NT2/D1 (cell line): ENCODE measurements around the gene RHEB.
A peak's percentile ranks its signal among the peaks of the same experiment; 100 is the strongest.

Experiments
- DNase-seq: peaks from one replicate; pipeline ENCODE4 v3.0.0-alpha.2; 2011; ENCODE audit warnings: low read depth, low spot score
- H3K27me3 ChIP-seq: 2 replicates; pipeline ENCODE4 v1.6.0; 2011; ENCODE audit warnings: mild to moderate bottlenecking; ENCODE audit not compliant: insufficient read length, insufficient read depth
- H3K36me3 ChIP-seq: 2 replicates; pipeline ENCODE4 v1.6.1; 2011; ENCODE audit warnings: mild to moderate bottlenecking, low read length, mixed read lengths; ENCODE audit not compliant: insufficient read depth, insufficient read length
- H3K4me1 ChIP-seq: 2 replicates; pipeline ENCODE4 v1.5.1; 2011; ENCODE audit not compliant: insufficient read depth, insufficient read length
- H3K4me3 ChIP-seq: 2 replicates; pipeline ENCODE4 v1.5.1; 2011; ENCODE audit warnings: low read depth; ENCODE audit not compliant: insufficient read length
- H3K9ac ChIP-seq: 2 replicates; pipeline ENCODE4 v1.6.0; 2011; ENCODE audit warnings: low read depth; ENCODE audit not compliant: insufficient read length
- H3K9me3 ChIP-seq: 2 replicates; pipeline ENCODE4 v1.5.1; 2011; ENCODE audit warnings: mild to moderate bottlenecking, low read length; ENCODE audit not compliant: insufficient read depth
- SUZ12 ChIP-seq: IDR thresholded peaks from 2 replicates; pipeline ENCODE4 v1.6.1; 2011; ENCODE audit not compliant: insufficient read length, insufficient read depth; ENCODE audit errors: extremely low read depth
- YY1 ChIP-seq: IDR thresholded peaks from 2 replicates; pipeline ENCODE4 v1.6.1; 2011; ENCODE audit not compliant: insufficient read length, insufficient read depth
- ZNF274 ChIP-seq: IDR thresholded peaks from 2 replicates; pipeline ENCODE4 v1.6.1; 2011; ENCODE audit warnings: mild to moderate bottlenecking, low read depth, low read length

RHEB gene

DNA sequence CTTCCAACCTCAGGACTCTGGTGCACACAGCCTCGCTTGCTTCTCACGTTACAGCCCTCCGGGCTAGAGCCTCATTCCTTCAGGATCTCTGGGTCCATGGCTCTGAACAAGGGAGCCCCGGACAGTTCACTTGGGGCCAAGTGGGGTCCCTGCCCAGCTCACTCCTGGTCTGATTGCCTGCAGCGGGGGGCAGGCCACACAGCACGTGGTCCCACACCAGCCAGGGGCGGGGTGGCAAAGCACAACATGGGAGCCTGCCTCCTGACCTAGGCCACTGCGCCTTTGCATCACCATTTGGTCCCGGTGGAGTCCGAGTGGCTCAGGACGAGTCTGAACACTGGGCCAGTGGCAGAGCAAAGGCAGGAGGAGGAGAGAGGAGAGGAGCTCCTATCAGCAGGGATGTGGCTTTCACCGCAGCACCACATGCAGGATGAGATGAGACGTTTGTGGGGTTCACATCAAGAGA is 66.3 kb downstream of the RHEB start:
- H3K4me1 ChIP-seq, result peaks cover 11% of the 10 kb centered on the region
- H3K4me3 ChIP-seq, result no peak overlapping the region
- TF ChIP-seq SUZ12, result no peak
- no peak for TF ChIP-seq ZNF274
- no peak for TF ChIP-seq YY1
- no peak for DNase-seq
- H3K36me3 ChIP-seq, result no peaks in the 10 kb centered on the region
- no peak overlapping the region for H3K9ac ChIP-seq
- H3K27me3 ChIP-seq, result no peaks in the 10 kb centered on the region
- peaks cover 10% of the 10 kb centered on the region; the same call in 1 of the 2 replicates for H3K9me3 ChIP-seq

DNA sequence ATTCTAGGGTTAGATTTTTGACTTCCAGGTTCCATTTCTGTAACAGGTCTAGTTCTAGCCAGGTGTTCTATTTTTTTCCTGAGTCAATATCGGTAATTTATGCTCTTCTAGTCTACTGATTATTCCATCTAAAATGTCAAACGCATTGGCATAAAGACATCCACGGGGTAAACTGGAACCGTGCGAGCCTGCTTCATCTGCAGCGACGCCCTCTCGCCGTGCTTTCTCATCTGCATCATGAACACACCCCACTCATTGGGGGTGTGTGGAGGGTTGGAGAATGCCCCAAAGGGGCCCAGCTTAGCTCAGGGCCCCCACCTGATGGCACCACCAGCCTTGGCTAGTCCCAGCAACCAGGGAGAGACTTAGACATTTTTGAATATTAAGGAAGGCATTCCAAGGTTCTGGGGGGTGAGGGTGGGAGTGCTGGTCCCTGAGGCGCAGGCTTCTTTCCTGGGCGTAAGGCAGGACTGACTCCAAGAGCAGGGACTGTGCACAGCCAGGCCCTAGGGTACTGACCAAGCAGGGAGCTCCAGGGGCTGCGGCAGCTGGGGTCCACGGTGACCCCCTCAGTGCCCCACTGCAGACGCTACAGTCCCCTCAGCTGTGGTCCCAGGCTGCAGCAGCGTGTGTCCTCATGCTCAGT is 66.9 kb downstream of the RHEB start:
- no peak for TF ChIP-seq ZNF274
- Histone ChIP-seq H3K4me1 (peaks cover 11% of the 10 kb centered on the region), H3K4me3 (no peak overlapping the region)

GRCh38 chr7:151451626-151452571 is 67.8 kb downstream of the RHEB start:
- TF ChIP-seq ZNF274 (no peak), SUZ12 (no peak), YY1 (no peak)
- no peak overlapping the region for H3K9ac ChIP-seq
- DNase-seq, result no peak
- peaks cover 4% of the 10 kb centered on the region for H3K27me3 ChIP-seq
- H3K9me3 ChIP-seq, result no peaks in the 10 kb centered on the region
- H3K4me1 ChIP-seq, result peaks cover 11% of the 10 kb centered on the region
- H3K4me3 ChIP-seq, result no peak overlapping the region
- H3K36me3 ChIP-seq, result no peaks in the 10 kb centered on the region

More for the DNA sequence above, 66.9 kb downstream of the RHEB start:
- Histone ChIP-seq H3K9ac (no peak overlapping the region), H3K27me3 (peaks cover 4% of the 10 kb centered on the region), H3K9me3 (peaks cover 4% of the 10 kb centered on the region; the same call in 1 of the 2 replicates), H3K36me3 (no peaks in the 10 kb centered on the region)
- no peak for DNase-seq

GRCh38 chr7:151451156-151451555 is 68.5 kb downstream of the RHEB start:
- no peak for DNase-seq
- Histone ChIP-seq H3K9me3 (no peaks in the 10 kb centered on the region), H3K9ac (no peak overlapping the region), H3K4me3 (no peak overlapping the region), H3K36me3 (no peaks in the 10 kb centered on the region), H3K4me1 (peaks cover 6% of the 10 kb centered on the region), H3K27me3 (peaks cover 4% of the 10 kb centered on the region)
- TF ChIP-seq ZNF274 (no peak), YY1 (no peak), SUZ12 (no peak)

GRCh38 chr7:151449990-151450389 is 69.7 kb downstream of the RHEB start:
- no peaks in the 10 kb centered on the region for H3K9me3 ChIP-seq
- peaks cover 4% of the 10 kb centered on the region for H3K27me3 ChIP-seq
- H3K4me1 ChIP-seq, result peaks cover 6% of the 10 kb centered on the region
- no peaks in the 10 kb centered on the region for H3K36me3 ChIP-seq
- TF ChIP-seq SUZ12 (no peak), ZNF274 (no peak), YY1 (no peak)
- no peak for DNase-seq
- H3K9ac ChIP-seq, result no peak overlapping the region
- H3K4me3 ChIP-seq, result no peak overlapping the region

DNA sequence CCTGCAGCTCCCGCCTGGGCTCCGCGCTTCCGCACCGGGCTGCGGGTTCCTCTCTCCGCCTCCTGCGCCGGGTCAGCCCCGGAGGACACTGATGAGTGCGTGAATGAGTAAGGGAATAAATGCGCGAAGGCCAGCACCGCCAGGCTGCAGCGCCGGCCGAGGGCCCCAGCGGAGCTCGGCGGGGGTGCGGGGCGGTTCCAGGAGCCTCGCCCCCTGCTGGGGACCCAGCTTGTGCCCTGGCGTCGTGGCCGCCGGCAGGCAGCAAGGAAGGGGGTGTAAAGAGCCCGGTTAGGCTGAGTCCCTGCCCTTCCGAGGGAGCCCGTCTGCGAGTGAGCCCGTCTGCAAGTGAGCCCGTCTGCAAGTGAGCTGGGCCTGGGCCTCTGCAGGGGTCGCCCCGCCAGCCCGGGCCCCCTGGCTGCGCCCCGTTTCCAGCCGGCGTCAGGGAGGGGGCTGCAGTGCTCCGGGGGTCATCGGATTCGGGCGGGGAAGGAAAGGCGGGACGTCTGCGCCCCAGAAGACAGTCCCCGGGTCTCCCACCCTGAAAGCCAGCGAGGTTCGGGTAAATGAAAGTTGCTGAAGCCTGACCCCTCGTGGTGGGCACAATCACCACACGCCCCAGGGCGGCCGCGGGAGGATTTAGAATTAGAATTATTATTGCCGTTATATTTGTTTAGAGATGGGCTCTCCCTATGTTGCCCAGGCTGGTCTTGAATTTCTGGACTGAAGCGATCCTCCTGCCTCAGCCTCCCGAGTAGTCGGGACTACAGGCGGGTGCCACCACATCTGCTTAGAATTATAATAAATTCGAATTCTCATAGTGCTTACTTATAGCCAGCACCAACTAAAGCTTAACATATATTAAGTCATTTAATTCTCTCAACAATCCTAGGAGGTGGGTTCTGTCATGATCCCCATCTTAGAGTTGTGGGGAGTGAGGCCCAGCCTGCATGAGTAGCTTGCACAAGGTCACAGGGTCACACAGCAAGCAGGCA is 71.1 kb downstream of the RHEB start:
- TF ChIP-seq ZNF274 (no peak), YY1 (no peak), SUZ12 (no peak)
- H3K27me3 ChIP-seq, result peaks cover 4% of the 10 kb centered on the region
- H3K4me3 ChIP-seq, result peak overlapping the region; percentile 26
- H3K36me3 ChIP-seq, result no peaks in the 10 kb centered on the region
- H3K9ac ChIP-seq, result peak overlapping the region; percentile 70
- peaks cover 6% of the 10 kb centered on the region for H3K4me1 ChIP-seq
- DNase-seq, result no peak
- H3K9me3 ChIP-seq, result no peaks in the 10 kb centered on the region

GRCh38 chr7:151447901-151448260 is 71.8 kb downstream of the RHEB start:
- TF ChIP-seq ZNF274 (no peak), SUZ12 (no peak), YY1 (no peak)
- H3K9ac ChIP-seq, result peak overlapping the region; percentile 70
- H3K27me3 ChIP-seq, result peaks cover 4% of the 10 kb centered on the region
- no peaks in the 10 kb centered on the region for H3K9me3 ChIP-seq
- peak overlapping the region; percentile 26 for H3K4me3 ChIP-seq
- H3K4me1 ChIP-seq, result peaks cover 3% of the 10 kb centered on the region
- H3K36me3 ChIP-seq, result no peaks in the 10 kb centered on the region
- no peak for DNase-seq
